ENCODE data around the gene KDM2B.

GRCh38 chr12:121501946-121502345 is 78.9 kb downstream of the KDM2B start:
- TF ChIP-seq GATA2 (IDR thresholded peaks at IDR 0.05; ENCODE audit: low read depth, low read length) (no peak), GATA3 (IDR thresholded peaks at IDR 0.05; ENCODE audit: low read depth, low read length) (no peak)

Data from SH-SY5Y (cell line).